NCI-H128 (cell line): ENCODE results near the gene KCNH5.

Experiments
- DNase-seq: peaks from one replicate; lab custom pipeline; 2025; ENCODE audit not compliant: unreplicated experiment; lab: John Stamatoyannopoulos, UW

The KCNH5 gene

DNA sequence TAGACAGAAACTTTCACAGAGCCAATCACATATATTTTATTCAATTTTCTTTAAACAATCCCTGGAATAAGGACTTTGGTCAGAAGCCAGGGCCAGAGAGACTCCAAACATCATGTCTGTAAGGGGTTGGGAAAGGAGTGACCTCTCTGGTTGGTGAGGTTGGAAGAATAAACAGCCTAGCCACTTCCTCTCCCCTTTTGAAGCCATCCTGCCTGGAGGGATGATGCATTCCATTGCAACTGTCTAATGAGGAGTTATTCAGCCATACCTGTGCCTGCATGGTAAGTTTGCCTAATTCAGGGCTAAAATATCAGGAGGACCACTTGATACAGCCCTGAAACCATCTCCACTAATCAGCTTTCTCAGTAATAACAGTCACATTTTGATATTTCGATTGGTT lies 299.8 kb downstream of the KCNH5 start:
- DNase-seq = no peak

DNA sequence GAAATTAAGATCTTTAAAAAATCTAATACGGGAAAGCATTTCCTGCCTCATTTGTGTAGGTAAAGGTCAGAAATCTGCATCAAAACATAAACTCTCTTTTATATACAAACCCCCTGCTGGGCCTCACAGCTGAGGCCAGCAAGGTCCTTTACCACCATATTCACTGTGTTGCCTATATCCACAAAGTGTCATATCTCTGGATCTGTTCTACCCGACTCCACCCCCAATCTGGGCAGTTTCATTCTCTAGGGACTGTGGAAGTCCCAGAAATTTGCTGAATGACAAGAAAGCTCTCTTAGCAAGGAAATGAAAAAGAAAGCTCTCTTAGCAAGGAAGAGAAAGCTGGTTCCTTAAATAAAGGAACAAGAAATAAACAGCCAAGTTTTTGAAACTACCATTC lies 301.7 kb downstream of the KCNH5 start:
- DNase-seq = no peak

DNA sequence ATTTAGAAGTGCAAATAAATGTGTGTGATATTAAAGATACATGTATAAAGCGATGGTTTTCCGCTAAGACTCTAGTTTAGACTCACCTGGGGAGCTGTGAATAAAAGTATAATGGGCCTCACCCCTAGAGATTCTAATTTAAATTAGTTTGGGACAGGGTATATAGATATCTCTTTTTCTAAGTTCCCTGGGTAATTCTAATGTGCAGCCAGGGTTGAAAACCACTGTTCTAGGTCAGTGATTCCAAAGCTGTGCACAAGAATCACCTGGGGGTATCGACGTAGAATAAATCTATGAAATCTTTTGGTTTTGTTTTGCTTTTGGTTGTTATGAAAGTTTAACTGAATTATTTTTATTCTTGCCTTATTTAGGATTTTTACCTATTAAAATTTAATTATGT lies 302.1 kb downstream of the KCNH5 start:
- no peak for DNase-seq

DNA sequence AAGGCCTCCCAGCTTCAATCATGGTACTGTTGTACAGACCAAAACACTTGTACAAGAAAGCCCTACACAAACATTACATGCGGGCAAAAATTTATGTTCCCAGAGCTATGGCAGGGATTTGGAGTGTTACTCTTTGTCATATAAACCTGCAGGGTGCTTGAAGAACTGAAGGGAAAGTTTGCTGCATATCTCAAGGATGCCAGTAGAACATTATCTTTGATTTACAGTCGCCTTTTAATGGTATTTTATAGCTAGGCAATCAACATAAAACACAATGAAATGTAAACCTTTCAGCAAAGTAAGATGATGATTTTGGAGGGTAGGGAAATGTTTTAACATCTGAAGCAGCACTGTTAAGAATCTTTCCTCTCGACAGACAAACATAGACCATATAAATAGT lies 305.6 kb downstream of the KCNH5 start:
- no peak for DNase-seq

- no peak for DNase-seq
Observed at GRCh38 chr14:62736048-62737043, 308.9 kb downstream of the KCNH5 start.

DNA sequence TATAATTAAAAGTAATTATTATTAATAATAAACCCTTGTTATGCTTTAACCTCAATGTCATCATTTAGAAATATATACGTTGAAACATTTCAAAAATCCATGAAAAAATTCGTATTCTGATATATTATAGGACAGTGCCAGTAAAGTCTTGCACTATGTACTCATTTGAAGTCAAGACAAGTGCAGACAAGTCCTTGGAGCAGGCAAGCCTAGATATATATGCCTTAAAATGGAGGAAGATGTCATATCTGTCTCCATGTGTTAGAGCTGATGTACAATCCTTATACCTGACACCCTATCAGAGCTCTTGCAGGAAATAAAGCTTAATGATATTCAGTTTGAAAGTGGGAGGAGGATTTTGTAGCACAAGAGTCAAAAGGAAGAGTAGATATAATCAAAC lies 310.4 kb downstream of the KCNH5 start:
- no peak for DNase-seq

DNA sequence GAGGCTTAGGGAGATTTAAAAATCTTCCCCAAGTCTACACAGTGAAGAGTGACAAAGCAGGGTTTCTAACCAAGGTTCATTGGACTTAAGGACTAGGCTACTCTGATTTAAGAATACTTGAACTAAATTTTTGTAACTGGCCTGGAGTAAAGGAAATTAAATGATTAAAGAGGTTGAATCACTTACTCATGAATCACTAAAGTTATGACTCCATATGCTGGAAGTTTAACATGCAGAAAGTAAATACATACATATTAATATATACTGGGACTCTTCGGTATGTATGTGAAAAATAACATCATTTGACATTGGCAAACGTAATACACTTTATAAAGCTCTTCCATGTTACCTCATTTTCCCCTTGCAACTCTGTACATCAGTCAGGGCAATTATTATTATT lies 322.9 kb downstream of the KCNH5 start:
- no peak for DNase-seq

GRCh38 chr14:62718629-62719028 lies 326.6 kb downstream of the KCNH5 start:
- no peak for DNase-seq

- peak; percentile 21 for DNase-seq
Observed at GRCh38 chr14:62711351-62712023, 333.8 kb downstream of the KCNH5 start.

DNA sequence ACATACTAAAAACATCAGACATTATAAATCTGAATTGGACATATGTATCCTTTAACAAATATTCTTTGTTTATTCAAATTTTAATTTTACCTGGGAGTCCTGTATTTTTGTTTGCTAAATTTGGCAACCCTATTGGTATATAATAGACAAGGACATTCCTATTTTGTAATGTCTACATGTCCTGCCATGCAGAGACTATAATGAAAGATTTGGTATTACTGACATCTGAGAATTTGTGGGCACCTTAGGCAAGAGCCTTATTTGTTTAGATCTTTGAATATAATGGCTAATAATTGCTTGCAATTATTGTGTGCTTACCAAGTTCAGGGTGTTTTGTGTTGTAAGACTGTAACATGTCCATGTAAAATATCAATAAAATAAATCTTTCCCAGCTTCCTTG lies 334.4 kb downstream of the KCNH5 start:
- DNase-seq = no peak

DNA sequence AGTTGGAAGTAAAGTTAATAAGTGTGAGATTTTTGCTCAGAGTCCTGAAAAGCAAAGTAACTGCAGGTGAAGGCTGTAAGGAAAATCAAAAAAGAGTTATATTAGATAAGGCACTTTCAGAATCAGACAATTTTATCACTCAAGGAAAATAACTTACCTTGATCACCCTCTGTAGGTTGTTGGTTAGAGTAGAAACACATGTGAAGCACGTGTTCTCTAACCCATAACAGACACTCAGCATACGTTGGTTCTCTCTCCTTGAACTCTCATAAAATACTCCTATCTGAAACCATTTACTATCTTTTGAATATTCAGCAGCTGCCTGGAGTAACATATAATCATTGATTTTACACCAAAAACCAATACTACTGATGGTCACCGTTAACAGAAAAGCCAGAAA lies 335.5 kb downstream of the KCNH5 start:
- no peak for DNase-seq

DNA sequence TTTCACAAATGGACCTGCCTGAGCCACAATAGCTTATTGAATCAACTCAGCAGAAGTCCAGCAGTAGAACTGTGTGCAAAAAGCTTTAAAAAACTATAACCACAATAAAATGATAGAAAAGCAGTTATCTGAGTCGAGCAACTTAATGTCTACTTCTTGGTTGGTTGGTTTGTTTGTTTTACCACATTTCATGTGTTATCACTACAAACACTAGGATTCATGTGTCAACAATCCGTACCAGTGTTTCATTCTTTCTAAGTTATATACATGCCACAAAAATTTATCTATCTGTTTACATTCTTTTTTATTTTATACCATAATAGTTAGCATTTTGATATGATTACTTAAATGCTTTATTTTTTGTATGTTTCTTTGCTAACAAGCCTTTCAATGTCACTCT lies 339.0 kb downstream of the KCNH5 start:
- DNase-seq = no peak

DNA sequence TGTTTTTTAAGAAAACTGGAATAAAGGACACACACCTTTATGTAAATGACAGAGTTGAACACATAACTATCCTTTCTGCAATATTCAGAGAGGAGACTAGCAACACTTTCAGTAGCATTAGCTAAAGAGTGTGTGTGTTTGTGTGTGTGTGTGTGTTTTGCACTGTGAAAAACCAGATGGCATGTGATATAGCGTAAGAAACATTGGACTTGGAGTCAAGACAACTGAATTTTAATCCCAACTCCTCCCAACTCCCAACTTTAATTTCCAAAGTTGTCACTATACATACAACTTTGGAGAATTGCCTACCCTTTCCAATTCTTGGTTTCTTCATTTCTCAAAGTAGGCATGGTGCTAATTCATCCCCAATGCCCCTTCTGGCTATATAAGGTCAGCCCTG lies 347.8 kb downstream of the KCNH5 start:
- no peak for DNase-seq

- no peak for DNase-seq
Observed at GRCh38 chr14:62696929-62697328, 348.3 kb downstream of the KCNH5 start.

DNA sequence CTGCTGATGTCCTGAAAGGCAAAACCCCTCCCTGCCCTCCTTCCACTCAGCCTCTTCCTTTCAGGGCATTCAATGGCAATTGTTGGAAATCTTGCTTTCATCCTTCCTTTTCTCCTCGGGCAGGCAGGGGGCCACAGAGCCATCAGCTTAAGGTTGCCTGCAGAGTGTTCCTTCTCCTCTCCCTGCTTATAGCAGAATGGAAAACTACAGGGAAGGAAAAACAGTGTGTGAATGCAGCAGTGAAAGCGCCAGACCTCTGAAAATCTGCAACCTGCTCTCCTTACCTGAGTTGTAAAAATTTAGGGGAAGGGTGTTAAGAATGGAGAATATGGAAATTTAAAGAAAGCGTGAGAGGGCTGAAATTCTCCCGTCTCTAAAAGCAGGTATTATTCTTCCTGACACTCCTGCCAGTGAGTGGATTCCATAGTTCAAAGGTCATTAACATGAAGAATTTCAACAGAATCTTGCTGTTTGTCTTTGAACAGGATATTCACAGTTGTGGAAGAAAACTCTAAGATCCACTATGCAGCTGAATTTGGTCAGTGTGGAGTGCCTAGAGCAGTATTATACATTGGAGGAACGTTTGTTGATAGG lies 348.8 kb downstream of the KCNH5 start:
- no peak for DNase-seq

GRCh38 chr14:62694075-62694474 lies 351.2 kb downstream of the KCNH5 start:
- DNase-seq = no peak

DNA sequence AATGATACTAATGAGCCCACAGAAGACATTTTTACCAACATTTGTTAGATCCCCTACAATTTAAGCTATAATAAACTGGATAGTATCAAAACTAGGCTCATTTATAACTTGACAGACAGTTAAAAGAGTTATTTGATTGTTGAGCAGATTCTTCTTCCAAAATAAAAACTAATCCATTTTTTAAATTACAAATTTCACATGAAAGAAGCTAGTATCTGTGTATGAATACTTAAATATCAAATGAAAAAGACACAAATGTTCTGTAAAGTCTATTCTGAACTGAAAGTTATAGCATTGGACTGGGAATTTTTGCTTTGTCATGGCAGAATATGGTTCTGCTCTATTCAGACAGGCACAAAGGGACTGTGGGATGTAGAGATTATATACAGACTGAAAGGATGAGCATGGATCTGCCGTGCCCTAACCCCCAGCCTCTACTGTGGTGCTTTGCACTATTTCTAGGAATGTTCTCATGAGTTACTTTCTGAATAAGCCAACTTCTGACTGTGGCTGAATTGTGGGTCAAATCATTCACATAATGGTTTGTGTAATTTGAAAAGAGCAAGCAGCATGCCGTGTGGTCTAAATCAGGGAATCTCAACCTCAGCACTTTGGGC lies 352.7 kb downstream of the KCNH5 start:
- no peak for DNase-seq

- peak; percentile 26 for DNase-seq
Observed at GRCh38 chr14:62691647-62692489, 353.4 kb downstream of the KCNH5 start.

DNA sequence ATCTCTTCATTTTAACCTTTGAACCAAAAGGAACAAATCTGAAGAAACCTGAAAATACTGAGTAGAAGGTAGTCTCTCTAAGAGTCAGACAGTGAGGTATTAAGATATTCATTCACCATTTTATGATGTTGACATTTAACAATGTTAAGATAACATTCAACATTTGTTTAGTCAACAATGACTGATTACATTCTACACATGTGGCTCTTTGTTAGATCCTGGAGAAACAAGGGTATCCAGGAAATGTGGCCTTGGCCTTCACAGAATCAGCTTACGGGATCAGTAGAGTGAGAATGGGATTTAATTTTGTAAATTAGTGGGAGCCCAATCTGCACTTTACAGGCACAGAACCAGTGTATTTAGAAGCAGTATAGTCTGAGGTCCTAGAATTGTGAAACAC lies 355.5 kb downstream of the KCNH5 start:
- no peak for DNase-seq

GRCh38 chr14:62687818-62688217 lies 357.4 kb downstream of the KCNH5 start:
- no peak for DNase-seq

- DNase-seq = no peak
Observed at GRCh38 chr14:62684376-62684775, 360.9 kb downstream of the KCNH5 start.
